DMS79 (cell line): ENCODE data around the gene CLCN2.
"Not testable (repeated sequence)": the region's sequence is repeated elsewhere in the genome, so short reads cannot be mapped to it uniquely, and the experiment has no call there.

Experiments used
- DNase-seq: peaks from one replicate; lab custom pipeline; 2025; lab: John Stamatoyannopoulos, UW

The CLCN2 gene

DNA sequence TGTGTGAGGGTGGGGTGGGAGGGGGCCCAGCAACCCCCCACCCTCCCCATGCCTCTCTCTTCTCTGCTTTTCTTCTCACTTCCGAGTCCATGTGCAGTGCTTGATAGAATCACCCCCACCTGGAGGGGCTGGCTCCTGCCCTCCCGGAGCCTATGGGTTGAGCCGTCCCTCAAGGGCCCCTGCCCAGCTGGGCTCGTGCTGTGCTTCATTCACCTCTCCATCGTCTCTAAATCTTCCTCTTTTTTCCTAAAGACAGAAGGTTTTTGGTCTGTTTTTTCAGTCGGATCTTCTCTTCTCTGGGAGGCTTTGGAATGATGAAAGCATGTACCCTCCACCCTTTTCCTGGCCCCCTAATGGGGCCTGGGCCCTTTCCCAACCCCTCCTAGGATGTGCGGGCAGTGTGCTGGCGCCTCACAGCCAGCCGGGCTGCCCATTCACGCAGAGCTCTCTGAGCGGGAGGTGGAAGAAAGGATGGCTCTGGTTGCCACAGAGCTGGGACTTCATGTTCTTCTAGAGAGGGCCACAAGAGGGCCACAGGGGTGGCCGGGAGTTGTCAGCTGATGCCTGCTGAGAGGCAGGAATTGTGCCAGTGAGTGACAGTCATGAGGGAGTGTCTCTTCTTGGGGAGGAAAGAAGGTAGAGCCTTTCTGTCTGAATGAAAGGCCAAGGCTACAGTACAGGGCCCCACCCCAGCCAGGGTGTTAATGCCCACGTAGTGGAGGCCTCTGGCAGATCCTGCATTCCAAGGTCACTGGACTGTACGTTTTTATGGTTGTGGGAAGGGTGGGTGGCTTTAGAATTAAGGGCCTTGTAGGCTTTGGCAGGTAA, 15.9 kb downstream of the CLCN2 start:
- no peak for DNase-seq

DNA sequence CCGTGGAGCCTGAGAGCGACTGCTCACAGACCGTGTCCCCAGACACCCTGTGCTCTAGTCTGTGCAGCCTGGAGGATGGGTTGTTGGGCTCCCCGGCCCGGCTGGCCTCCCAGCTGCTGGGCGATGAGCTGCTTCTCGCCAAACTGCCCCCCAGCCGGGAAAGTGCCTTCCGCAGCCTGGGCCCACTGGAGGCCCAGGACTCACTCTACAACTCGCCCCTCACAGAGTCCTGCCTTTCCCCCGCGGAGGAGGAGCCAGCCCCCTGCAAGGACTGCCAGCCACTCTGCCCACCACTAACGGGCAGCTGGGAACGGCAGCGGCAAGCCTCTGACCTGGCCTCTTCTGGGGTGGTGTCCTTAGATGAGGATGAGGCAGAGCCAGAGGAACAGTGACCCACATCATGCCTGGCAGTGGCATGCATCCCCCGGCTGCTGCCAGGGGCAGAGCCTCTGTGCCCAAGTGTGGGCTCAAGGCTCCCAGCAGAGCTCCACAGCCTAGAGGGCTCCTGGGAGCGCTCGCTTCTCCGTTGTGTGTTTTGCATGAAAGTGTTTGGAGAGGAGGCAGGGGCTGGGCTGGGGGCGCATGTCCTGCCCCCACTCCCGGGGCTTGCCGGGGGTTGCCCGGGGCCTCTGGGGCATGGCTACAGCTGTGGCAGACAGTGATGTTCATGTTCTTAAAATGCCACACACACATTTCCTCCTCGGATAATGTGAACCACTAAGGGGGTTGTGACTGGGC, 16.7 kb downstream of the CLCN2 start:
- no peak for DNase-seq

DNA sequence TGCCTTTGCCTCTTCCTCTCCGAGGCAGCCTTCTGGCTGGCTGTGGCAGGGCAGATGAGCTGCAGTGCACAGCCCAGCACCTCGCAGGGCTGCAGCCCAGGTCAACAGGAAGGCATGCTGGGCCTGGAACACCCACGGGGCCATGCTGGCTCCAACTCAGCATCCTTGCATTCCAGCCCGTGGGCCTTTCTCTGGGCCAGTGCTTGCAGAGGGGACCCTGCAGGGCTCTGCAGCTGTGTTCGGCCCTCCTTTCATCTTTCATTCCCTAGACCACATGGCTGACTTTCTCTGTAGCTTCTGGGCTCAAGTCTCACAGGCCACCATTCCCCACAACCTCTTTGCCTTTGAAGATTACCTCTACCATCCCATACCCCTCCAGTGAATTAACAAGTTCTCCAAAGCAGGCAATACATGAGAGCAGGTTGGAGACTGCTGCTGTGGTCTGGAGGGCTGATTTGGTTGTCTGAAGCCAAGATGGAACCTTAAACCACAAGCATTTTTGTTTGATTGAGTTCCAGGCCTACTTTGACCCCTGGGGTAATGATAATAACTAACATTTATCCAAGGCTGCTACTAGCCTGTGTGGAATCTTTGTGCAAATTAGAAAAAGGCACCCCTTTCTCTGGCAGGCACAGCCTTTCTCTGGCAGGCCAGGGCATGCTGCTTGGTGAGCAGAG, 18.1 kb downstream of the CLCN2 start:
- no peak for DNase-seq

DNA sequence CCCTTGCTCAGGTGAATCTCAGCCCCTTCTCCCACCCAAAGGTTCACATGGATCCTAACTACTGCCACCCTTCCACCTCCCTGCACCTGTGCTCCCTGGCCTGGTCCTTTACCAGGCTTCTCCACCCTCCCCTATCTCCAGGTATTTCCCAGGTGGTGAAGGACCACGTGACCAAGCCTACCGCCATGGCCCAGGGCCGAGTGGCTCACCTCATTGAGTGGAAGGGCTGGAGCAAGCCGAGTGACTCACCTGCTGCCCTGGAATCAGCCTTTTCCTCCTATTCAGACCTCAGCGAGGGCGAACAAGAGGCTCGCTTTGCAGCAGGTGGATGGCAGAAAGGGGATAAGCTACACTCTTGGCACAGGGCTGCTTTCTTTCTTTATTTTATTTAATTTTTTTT, 19.5 kb downstream of the CLCN2 start:
- DNase-seq: peak; percentile 68

DNA sequence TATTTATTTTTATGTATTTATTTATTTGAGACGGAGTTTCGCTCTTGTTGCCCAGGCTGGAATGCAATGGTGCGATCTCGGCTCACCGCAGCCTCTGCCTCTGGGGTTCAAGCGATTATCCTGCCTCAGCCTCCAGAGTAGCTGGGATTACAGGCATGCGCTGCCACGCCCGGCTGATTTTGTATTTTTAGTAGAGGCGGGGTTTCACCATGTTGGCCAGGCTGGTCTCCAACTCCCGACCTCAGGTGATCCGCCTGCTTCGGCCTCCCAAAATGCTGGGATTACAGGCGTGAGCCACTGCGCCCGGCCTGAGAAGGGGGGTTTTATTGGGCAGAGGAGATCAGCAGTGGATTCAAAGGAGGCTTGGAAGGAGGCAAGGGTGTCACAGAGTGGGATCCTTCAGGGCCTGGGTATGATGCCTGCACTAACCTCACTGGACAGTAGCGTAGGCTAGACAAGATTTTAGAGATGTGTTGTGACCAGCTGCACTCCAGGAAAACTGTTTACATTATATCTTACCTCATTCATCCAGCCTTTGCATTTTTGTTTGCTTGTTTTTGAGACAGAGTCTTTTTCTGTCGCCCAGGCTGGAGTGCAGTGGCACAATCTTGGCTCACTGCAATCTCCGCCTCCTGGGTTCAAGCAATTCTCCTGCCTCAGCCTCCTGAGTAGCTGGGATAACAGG, 21.8 kb downstream of the CLCN2 start:
- DNase-seq: not testable (repeated sequence)

DNA sequence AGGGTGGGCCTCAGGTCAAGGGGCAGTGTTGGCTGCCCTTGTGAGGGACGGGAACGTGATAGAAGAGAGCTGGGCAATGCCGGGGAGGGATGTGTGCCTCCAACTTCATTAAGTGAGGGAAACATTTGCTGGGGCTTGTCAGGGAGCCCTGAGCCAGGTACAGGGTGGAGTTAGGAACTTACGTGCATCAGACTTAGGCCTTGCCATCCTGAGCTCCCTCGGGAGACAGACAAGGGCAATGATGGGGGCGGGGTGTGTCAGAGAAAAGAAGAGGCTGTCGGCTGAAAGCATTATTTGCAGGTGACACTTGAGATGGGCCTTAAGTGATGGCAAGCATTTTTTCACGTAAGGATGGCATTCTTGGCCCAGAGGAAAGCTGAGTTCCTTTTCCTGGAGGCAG, 22.4 kb downstream of the CLCN2 start:
- peak; percentile 42 for DNase-seq

DNA sequence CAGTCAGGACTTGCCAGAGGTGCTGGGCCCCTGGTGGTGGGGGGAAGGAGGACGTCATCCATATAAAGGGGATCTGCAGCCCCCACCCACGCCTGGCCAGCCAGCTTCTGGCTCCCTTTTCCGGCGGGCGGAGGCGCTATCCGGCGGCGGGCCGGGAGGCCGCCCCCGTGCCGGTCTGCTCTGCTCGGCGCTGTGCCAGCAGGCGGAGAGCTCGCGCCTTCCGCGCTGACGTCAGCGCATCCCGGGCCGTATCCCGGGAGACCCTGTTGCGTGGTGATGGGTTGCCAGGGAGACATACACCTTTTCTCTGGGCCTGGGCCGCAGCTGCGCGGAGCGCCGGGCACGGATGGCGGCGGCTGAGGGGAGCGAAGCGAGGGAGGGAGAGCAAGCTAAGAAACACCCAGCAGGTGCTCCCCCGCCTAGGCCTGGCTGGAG, 22.9 kb downstream of the CLCN2 start:
- DNase-seq: peak; percentile 85

DNA sequence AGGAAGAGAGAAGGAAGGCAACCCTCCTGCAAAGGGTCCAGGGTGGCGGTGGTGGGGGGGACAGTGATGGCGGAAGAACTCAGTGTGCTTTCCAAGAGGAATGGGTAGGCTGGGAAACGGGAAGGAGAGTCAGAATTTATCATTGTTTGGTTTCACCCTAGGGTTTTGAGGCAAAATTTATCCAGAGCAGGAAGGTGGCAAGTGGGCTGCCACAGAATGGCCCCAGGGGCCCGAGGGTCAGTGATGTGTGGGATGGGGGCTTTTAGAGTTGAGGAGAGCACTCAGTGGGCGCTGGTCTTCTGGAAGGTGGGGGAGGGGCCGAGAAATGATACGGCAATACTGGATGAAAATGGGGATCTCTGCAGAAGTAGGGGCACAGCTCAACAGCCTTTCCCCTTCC, 23.4 kb downstream of the CLCN2 start:
- DNase-seq: no peak

DNA sequence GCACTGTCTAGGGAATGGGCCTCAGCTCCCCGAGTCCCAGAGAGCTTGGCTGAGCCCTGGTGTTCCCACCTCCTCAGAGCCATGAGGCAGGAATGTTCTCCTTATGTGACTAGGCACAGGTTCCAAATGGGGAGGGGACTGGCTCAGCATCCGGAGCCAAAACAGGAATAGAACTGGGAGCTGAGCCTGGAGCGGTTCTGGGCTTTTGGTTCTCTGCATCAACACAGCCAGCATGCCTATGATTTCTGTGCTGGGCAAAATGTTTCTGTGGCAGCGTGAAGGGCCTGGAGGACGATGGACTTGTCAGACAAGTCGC, 24.0 kb downstream of the CLCN2 start, which contains the start of gene FAM131A:
FAM131A (plus strand) TSS at position 202 of the 316 bp plus-strand sequence; CDS start at position 233, 31 bp downstream.
- no peak for DNase-seq

DNA sequence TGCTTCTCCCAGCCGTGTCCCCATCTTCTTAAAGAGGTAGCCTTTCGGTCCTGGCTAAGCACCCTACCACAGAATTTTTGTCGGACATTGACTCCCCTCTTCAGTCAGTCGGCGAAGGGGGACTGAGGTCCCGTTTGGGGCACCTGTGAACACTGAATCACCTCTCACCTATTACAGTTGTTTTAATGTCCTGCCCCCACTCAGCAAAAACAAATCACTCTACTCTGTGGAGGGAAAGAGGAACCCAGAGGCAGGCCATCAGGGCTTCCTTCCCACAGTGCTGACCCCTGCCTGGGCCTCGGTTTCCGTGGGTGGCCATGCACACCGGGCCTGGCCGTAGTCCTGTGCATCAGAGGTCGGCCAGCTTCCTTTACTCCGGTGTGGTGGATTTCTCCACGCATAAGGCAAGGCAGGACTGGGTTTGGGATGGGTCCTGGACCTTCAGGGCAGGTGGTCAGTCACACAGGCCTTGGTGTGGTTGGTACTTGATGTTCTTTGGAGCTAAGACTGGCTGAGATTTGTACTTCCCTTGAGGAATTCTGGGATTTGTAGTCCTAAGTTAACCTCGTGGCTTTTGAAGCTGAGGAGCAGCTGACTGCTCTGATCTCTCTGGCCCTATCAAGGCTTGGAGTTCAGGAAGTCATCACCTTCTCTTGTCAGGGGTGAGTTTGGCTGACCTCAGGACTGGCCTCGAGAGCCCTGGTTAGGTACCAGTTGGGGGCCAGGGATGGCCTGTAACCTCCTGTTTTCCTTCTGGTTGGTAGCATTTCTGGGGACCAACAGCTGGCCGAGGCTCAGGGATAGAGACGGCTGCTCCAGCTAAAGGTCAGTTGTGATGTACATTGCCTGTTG, 24.6 kb downstream of the CLCN2 start:
- peak; percentile 28 for DNase-seq

DNA sequence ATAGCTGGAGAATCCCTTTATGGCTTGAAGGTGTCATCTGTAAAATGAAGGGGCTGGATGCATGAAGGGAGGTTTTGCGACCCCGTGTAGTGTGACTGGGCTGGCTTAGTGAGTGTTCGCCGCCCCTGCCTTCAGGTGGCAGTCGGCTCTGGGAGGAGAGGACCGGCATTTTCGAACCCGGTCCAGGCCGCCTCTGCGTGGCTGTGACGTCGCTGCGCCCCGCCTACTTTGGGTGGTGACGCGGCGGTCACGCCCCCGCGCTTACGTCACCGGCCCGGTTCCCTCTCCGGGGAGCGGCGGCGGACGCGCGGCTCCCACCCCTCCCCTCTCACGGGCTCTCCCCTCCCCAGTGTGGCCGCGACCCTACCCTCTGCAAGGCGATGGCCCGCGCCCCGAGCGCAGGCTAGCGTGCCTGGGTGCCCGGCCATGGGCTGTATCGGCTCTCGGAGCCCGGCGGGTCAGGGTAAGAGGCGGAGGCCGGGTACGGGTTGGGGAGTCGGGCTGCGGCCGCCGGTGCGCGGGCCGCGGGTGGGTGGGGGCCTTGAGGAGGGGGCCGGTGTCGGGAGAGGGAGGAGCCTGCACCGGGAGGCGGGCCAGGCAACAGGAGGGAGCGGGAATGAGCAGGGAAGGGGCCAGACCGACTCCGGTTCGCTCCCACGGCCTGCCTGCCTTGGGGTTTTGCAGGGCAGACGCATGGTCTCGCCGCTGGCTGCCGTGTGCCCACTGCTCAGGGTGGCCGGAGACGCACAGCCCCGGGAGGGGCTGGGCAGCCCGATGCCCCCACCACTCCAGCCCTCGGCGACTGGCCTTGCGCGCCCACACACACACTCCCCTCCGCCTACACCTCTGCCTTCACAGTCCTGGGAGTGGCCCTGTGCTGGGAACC, 25.5 kb downstream of the CLCN2 start:
- peak; percentile 27 for DNase-seq

DNA sequence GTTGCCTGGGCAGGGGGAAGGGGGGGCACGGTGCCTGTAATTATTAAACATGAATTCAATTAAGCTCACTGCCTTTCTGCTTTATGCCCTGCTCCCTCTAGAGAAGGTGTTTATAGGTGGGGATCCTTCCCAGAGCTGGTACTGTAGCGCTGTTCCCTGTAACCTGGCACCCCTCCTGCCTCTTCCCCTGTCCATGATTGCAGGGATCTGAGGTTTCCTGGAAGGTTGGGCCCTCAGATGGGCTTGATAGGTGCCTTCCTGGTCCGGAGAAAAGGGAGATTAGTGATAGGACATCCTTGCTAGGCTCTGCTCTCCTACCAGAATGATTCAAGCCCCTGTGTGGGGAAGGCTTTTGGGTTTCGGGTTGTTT, 26.1 kb downstream of the CLCN2 start:
- DNase-seq: no peak

DNA sequence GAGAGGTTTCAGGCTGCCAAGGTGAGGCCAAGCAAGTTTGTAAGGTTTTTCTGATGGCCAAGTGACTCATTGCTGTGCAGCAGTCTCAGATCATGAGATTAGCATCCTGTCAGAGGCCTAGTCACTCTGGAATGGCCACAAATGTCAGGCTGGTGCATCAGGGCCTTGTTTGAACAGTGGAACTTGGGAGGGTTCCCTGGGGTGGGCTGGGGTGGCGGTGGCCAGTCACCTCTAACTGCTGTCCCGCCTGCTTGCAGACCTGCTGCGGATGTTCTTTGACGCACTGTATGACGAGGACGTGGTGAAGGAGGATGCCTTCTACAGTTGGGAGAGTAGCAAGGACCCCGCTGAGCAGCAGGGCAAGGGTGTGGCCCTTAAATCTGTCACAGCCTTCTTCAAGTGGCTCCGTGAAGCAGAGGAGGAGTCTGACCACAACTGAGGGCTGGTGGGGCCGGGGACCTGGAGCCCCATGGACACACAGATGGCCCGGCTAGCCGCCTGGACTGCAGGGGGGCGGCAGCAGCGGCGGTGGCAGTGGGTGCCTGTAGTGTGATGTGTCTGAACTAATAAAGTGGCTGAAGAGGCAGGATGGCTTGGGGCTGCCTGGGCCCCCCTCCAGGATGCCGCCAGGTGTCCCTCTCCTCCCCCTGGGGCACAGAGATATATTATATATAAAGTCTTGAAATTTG, 26.8 kb downstream of the CLCN2 start:
- DNase-seq: no peak

DNA sequence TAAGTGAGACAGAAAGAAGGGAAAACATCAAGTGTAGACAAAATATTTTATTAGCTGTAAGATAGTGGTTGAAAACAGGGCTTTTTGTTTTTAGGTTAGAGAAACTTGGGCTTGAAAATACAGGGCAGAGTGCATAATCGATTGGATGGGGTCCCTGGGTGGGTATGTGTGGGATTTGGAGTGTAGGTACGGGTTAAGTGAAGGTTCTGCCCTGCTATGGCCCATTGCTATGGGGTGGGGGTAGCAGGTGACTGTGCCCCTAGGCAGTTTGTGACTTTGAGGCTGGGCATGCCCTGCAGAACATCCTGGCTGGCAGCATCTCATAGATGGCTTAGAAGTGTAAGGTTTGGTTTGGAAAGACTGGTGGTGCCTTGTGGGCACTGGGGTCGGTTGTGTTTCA, 27.7 kb downstream of the CLCN2 start:
- DNase-seq: no peak

DNA sequence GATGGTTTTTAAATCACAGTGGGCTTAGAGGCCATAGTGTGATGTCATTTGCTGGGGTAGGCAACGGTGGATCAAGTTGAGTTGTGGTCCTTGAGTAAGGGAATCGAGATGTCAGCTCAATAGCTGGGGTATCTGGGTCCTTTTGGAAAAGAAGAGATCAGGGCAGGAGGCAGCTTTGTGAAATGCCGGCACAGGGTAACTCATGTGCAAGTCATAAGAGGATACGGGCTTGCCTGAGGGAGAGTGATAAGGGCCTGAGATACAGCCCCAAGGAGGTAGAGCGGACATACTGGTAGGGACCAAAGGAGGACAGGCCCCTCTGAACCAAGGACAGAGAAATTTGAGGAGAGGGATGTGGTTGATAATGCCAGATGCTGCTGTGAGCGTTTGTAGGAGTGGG, 28.2 kb downstream of the CLCN2 start:
- no peak for DNase-seq

DNA sequence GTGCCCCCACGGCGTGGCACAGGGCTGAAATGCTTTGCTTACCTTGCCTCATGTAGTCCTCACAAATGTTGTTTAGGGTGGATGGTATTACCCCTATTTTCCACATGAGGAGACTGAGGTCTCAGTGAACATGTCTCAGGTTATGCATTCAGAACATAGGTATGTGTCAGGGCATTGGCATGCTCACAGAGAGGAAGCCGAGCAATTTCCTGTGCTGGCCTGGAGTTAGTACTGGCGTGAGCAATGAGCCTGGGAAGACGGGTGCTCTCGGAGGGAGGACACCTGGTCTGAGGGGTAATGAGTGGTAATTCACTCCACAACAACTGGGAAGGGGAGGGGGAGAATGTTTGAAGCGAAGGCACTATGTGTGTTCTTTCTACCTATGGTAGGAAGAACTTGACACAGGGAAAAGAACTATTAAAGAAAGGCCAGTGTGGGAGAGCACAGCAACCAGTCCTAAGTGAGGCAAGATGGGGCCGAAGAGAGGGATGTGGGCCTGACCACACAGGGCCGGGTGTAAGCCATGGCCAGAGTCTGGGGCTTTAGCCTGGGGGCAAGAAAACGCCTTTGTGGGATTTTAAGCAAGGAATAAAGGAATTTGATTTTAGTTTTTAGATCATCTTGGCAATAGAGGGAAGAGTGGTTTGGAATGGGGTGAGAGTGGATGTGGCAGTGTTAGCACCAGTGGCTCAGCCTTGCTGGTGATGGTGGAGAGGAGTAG, 28.9 kb downstream of the CLCN2 start:
- DNase-seq: no peak

DNA sequence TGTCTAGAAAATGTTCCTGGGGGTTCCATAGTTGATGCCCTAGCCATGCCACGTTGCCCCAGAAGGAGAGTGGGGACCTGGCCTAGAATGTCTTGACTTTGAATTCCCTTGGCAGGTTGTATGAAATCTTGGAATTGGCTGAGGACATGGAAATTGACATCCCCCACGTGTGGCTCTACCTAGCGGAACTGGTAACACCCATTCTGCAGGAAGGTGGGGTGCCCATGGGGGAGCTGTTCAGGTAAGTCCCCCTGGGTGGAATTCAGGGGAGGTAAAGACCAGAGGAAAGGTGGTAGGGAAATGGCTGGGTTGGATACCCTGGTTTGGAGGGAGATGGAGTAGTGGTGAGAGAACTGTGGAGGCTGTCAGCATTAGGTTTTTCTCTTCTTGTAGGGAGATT, 32.9 kb downstream of the CLCN2 start:
- no peak for DNase-seq

DNA sequence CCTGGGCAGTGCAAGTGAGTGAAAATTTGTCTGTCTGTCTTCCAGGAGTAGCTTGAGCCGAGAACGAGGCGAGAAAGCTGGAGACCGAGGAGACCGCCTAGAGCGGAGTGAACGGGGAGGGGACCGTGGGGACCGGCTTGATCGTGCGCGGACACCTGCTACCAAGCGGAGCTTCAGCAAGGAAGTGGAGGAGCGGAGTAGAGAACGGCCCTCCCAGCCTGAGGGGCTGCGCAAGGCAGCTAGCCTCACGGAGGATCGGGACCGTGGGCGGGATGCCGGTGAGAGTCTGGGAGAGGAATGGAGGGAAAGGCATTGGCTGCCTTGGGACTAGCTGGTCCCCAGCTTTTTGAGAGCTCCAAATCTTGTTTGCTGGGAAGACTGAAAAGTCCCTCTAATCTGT, 34.2 kb downstream of the CLCN2 start:
- DNase-seq: no peak

DNA sequence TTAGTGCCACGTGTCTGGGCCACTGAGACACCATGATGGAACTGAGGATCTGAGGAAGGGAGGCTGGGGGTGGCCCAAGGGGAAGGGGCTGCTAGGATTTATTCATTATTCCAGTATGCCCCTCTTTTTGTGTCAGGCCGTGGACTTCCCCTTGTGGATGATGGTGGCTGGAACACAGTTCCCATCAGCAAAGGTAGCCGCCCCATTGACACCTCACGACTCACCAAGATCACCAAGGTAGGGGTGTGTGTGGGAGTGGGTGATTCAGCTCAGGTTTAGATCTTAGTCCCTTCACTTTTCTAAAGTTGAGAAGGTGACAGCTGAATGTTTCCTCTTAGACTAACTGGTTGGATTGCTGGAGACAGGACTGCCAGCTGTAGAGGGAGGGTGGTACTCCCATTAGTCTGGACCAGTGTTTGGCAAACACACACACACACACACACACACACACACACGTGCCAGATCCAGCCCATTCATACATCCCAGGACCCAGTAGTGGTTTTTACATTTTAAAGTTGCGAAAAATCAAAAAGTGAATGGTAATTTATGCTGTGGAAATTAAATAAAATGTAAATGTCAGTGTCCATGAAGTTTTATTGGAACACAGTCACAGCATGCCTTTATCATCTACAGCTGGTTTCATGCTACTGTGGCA, 35.6 kb downstream of the CLCN2 start:
- DNase-seq: no peak
